Esophagus muscularis mucosa (tissue), 4 donors: ENCODE data around the gene DLG4. TPM values are rescaled to one million over a fixed set of nuclear protein-coding genes. Genes with fewer than 3 reads are reported as not detected.

Experiments used
- DNase-seq: peaks from one replicate; pipeline ENCODE4 v3.0.0-alpha.2; 2017; ENCODE audit errors: extremely low spot score
- H3K27ac ChIP-seq, 4 donors: fragments of 200-600 bp; sonication (generic); replicated peaks in 1 of 4; 1 replicate in 3 of 4; 2 replicates in 1 of 4; pipeline ENCODE4 v1.5.1; 2016 to 2019; ENCODE audit warnings: mild to moderate bottlenecking in 1 of 4
- H3K27me3 ChIP-seq, 4 donors: fragments of 200-600 bp; sonication (generic); one replicate each; pipeline versions ENCODE4 v1.5.1 to v1.6.0; 2016 to 2019
- H3K36me3 ChIP-seq, 4 donors: fragments of 200-600 bp; sonication (generic); one replicate each; pipeline ENCODE4 v1.5.1; 2016 to 2019
- H3K4me1 ChIP-seq, 4 donors: fragments of 200-600 bp; sonication (generic); one replicate each; pipeline ENCODE4 v1.5.1; 2016 to 2019
- H3K4me3 ChIP-seq, 4 donors: fragments of 200-600 bp; sonication (generic); 1 replicate in 2 of 4; 2 replicates in 2 of 4; pipeline ENCODE4 v1.5.1; 2016 to 2019; ENCODE audit warnings: mild to moderate bottlenecking in 4 of 4, moderate library complexity in 1 of 4
- H3K9me3 ChIP-seq, 4 donors: fragments of 200-600 bp; sonication (generic); 1 replicate in 3 of 4; 2 replicates in 1 of 4; pipeline ENCODE4 v1.5.1; 2016 to 2019
- CTCF ChIP-seq, 3 experiments: fragments of 200-600 bp in 2 of 3; fragments of 450-650 bp in 1 of 3; sonication (generic) in 2 of 3; IDR thresholded peaks; one replicate each; pipeline ENCODE4 v1.5.1; 2017 to 2019; ENCODE audit warnings: antibody characterized with exemption in 3 of 3, mild to moderate bottlenecking in 2 of 3, moderate library complexity in 1 of 3
- EP300 ChIP-seq: sonication (generic); formaldehyde crosslinking; IDR thresholded peaks from one replicate; pipeline ENCODE4 v1.6.1; 2017; ENCODE audit warnings: antibody characterized with exemption
- POLR2A ChIP-seq: fragments of 450-650 bp; IDR thresholded peaks from one replicate; pipeline ENCODE4 v1.6.1; 2017; ENCODE audit warnings: antibody characterized with exemption, moderate library complexity, mild to moderate bottlenecking, low read depth
- POLR2AphosphoS5 ChIP-seq, 2 donors: sonication (generic); formaldehyde crosslinking; IDR thresholded peaks; one replicate each; pipeline ENCODE4 v1.6.1; 2017; ENCODE audit warnings: antibody characterized with exemption in 2 of 2
- WGBS: methylation state at CpG from one replicate; pipeline ENCODE4 v1.1.5; 2018; 5-methylcytosine and 5-hydroxymethylcytosine counted together
- intact Hi-C: fragments of 100-400 bp; cut with DNase I; formaldehyde crosslinking; loops from one replicate; pipeline ENCODE4 v1.15.1; 2023
- total RNA-seq, 4 donors: library from RNA; depleted of rRNA; stranded (reverse); fragments of >200 nt; gene quantifications; one replicate each; pipeline versions ENCODE4 v1.1.0 to v1.2.1, GENCODE V29; 2016

DLG4 gene
- total RNA-seq, 4 donors from 2014 or later, result 12.3 to 21.4 (median 16.5) TPM

GRCh38 chr17:7203391-7203790, 16.2 kb downstream of the DLG4 start:
- intact Hi-C loops, result no loop called here
- Histone ChIP-seq H3K4me3 (no peak overlapping the region), H3K27me3 (no peaks in the 10 kb centered on the region), H3K27ac (no peak overlapping the region), H3K9me3 (no peaks in the 10 kb centered on the region), H3K36me3 (peaks cover 6 to 41% (median 32%) of the 10 kb centered on the region in 4 donors), H3K4me1 (peaks cover 14 to 43% (median 37%) of the 10 kb centered on the region in 4 donors)
- TF ChIP-seq POLR2AphosphoS5 (IDR thresholded peaks at IDR 0.05) (no peak), POLR2A (no peak), CTCF (IDR thresholded peaks at IDR 0.05) (no peak), EP300 (no peak)
- WGBS, result 93% methylated on average over 9 of the region's 16 CpGs
- no peak for DNase-seq

GRCh38 chr17:7196651-7197401, 22.8 kb downstream of the DLG4 start:
- no peak overlapping the region for H3K4me3 ChIP-seq
- peaks cover 28 to 85% (median 61%) of the 10 kb centered on the region in 4 donors for H3K36me3 ChIP-seq
- no peaks in the 10 kb centered on the region for H3K4me1 ChIP-seq
- no peaks in the 10 kb centered on the region for H3K9me3 ChIP-seq
- 94% methylated on average over 12 of the region's 22 CpGs for WGBS
- intact Hi-C loops, result no loop called here
- TF ChIP-seq POLR2AphosphoS5 (IDR thresholded peaks at IDR 0.05) (no peak), POLR2A (no peak), CTCF (IDR thresholded peaks at IDR 0.05) (no peak), EP300 (no peak)
- no peaks in the 10 kb centered on the region for H3K27me3 ChIP-seq
- no peak overlapping the region for H3K27ac ChIP-seq
- no peak for DNase-seq

GRCh38 chr17:7195971-7196370, 23.7 kb downstream of the DLG4 start:
- H3K36me3 ChIP-seq, result peaks cover 25 to 85% (median 57%) of the 10 kb centered on the region in 4 donors
- TF ChIP-seq POLR2AphosphoS5 (IDR thresholded peaks at IDR 0.05), result no peak
- TF ChIP-seq CTCF (IDR thresholded peaks at IDR 0.05), result no peak
- TF ChIP-seq POLR2A, result no peak
- no peak for TF ChIP-seq EP300

GRCh38 chr17:7192271-7192937, 27.2 kb downstream of the DLG4 start:
- H3K4me3 ChIP-seq, result no peak overlapping the region
- no peak for TF ChIP-seq POLR2AphosphoS5 (IDR thresholded peaks at IDR 0.05)
- TF ChIP-seq CTCF (IDR thresholded peaks at IDR 0.05), result no peak
- no peak for TF ChIP-seq POLR2A
- TF ChIP-seq EP300, result no peak
- H3K9me3 ChIP-seq, result no peaks in the 10 kb centered on the region
- H3K27ac ChIP-seq, result no peak overlapping the region
- no peak for DNase-seq
- intact Hi-C loops, result no loop called here
- H3K4me1 ChIP-seq, result no peaks in the 10 kb centered on the region
- no peaks in the 10 kb centered on the region for H3K27me3 ChIP-seq
- 68% methylated on average over 12 of the region's 12 CpGs for WGBS
- H3K36me3 ChIP-seq, result peaks cover 34 to 77% (median 61%) of the 10 kb centered on the region in 4 donors

More at GRCh38 chr17:7195971-7196370, 23.7 kb downstream of the DLG4 start:
- intact Hi-C loops, result no loop called here
- 71% methylated on average over 1 of the region's 12 CpGs for WGBS
- no peak for DNase-seq
- Histone ChIP-seq H3K4me3 (no peak overlapping the region), H3K9me3 (no peaks in the 10 kb centered on the region), H3K27ac (no peak overlapping the region), H3K27me3 (no peaks in the 10 kb centered on the region), H3K4me1 (no peaks in the 10 kb centered on the region)
